Psoas muscle (tissue), 8 donors: ENCODE results near the gene RUNX2. TPM values are rescaled to one million over a fixed set of nuclear protein-coding genes. Genes with fewer than 3 reads are reported as not detected.

Source experiments
- ATAC-seq, 4 donors: fragments of 200-7000 bp; cut with Tn5 transposase; one replicate each; pipeline ENCODE4 v1.9.1; 2020; ENCODE audit warnings: moderate library complexity in 3 of 4, mild to moderate bottlenecking in 2 of 4
- DNase-seq, 2 donors: peaks; one replicate each; pipeline ENCODE4 v3.0.0-alpha.2; 2020
- H3K27ac ChIP-seq: fragments of 200-600 bp; one replicate; pipeline ENCODE4 v1.8.0; 2022
- H3K27me3 ChIP-seq, 3 donors: fragments of 200-600 bp in 1 of 3; one replicate each; pipeline versions ENCODE4 v1.6.1 to v1.8.0; 2013 to 2022; ENCODE audit warnings: low read length in 2 of 3, mild to moderate bottlenecking in 2 of 3, moderate library complexity in 1 of 3; ENCODE audit not compliant: insufficient read depth in 3 of 3
- H3K36me3 ChIP-seq, 2 donors: fragments of 200-600 bp in 1 of 2; one replicate each; pipeline versions ENCODE4 v1.6.1 to v1.8.0; 2013 to 2022; ENCODE audit warnings: low read depth in 1 of 2, mild to moderate bottlenecking in 1 of 2, moderate library complexity in 1 of 2; ENCODE audit not compliant: insufficient read depth in 1 of 2
- H3K4me1 ChIP-seq: fragments of 200-600 bp; one replicate; pipeline ENCODE4 v1.8.0; 2022
- H3K4me3 ChIP-seq: fragments of 200-600 bp; one replicate; pipeline ENCODE4 v1.8.0; 2022; ENCODE audit warnings: mild to moderate bottlenecking
- H3K9me3 ChIP-seq: fragments of 200-600 bp; one replicate; pipeline ENCODE4 v1.8.0; 2022
- WGBS, 3 donors: extraction: QIAGEN DNeasy Blood & Tissue Kit; methylation state at CpG; one replicate each; pipeline versions ENCODE4 v1.1.6 to v1.1.7; 2013; 5-methylcytosine and 5-hydroxymethylcytosine counted together
- intact Hi-C, 2 donors: fragments of 100-400 bp; cut with DNase I; formaldehyde crosslinking; loops; one replicate each; pipeline versions ENCODE4 v1.11.0 to v1.14.2; 2022
- polyA plus RNA-seq, 3 donors: library from polyadenylated mRNA; stranded (reverse); fragments of 200-250 nt; gene quantifications; one replicate each; pipeline ENCODE4 v1.2.3, GENCODE V29; 2013
- total RNA-seq, 4 donors: library from RNA; stranded (reverse); fragmentation: NEBNext Ultra II Directional in 2 of 4; extraction: Animal tissue kit (Norgen Biotek cat#: 25700) in 2 of 4; gene quantifications; one replicate each; pipeline versions ENCODE4 v1.2.1 to v1.2.4, GENCODE V29; 2021 to 2023
- TF ChIP-seq, protein P1 (sequence below): fragments of 200-600 bp; IDR thresholded peaks from one replicate; pipeline ENCODE4 v1.8.0; 2022; ENCODE audit warnings: antibody characterized with exemption
- donor health status: healthy with polysubstance abuse.
- donor health status: DM: no; HTN: no; CAD: no; lungs with moderate emphysema.
- donor health status: Bipolar disorder and iron deficiency.
- donor health status: healthy.
- donor health status: DM: yes; HTN: yes; CAD: no.
- donor health status: DM: no; HTN: no; CAD: no.
- donor health status: DM: no; HTN: no; CAD: no.
- donor health status: DM: yes; HTN: yes; CAD: no.

Gene RUNX2
- total and polyA plus RNA-seq, 7 donors = 0.07 to 0.69 (median 0.21) TPM

DNA sequence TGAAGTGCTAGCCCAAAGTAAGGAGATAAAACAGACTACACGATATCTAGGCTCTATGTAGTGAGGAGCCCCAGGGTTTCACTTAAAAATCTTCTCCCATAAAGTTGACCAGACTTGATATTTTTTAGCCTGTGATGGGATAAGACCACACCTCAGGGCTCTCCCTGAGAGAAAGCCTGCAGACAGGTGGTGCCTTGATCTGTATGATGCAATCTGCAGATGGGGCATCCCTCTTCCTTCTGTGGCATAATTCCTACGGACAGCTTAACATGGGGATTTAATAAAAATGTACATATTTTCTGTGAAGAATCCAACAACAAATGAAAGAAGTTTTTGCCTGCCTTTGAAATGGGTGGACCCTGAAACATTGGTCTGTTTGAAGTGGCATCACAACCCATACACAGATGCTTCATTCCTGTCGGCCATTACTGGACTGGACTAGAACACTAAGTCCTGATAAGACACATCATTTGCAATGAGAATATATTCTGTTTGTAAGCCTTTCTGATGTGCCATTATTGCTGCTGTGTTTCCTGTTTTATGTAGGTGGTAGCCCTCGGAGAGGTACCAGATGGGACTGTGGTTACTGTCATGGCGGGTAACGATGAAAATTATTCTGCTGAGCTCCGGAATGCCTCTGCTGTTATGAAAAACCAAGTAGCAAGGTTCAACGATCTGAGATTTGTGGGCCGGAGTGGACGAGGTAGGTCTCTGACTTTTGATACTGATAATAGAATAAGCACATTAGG lies 103.4 kb downstream of the RUNX2 start:
- Histone ChIP-seq H3K27me3 (no peaks in the 10 kb centered on the region), H3K36me3 (no peaks in the 10 kb centered on the region), H3K4me3 (no peak overlapping the region), H3K4me1 (no peaks in the 10 kb centered on the region), H3K9me3 (no peaks in the 10 kb centered on the region), H3K27ac (no peak overlapping the region)
- WGBS, 3 donors = 85 to 87% (median 86%) methylated on average over 10 of the region's 10 CpGs
- ATAC-seq (no peak), DNase-seq (no peak)
- TF ChIP-seq, protein P1, sequence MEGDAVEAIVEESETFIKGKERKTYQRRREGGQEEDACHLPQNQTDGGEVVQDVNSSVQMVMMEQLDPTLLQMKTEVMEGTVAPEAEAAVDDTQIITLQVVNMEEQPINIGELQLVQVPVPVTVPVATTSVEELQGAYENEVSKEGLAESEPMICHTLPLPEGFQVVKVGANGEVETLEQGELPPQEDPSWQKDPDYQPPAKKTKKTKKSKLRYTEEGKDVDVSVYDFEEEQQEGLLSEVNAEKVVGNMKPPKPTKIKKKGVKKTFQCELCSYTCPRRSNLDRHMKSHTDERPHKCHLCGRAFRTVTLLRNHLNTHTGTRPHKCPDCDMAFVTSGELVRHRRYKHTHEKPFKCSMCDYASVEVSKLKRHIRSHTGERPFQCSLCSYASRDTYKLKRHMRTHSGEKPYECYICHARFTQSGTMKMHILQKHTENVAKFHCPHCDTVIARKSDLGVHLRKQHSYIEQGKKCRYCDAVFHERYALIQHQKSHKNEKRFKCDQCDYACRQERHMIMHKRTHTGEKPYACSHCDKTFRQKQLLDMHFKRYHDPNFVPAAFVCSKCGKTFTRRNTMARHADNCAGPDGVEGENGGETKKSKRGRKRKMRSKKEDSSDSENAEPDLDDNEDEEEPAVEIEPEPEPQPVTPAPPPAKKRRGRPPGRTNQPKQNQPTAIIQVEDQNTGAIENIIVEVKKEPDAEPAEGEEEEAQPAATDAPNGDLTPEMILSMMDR = no peak
- intact Hi-C loops = no loop called here

DNA sequence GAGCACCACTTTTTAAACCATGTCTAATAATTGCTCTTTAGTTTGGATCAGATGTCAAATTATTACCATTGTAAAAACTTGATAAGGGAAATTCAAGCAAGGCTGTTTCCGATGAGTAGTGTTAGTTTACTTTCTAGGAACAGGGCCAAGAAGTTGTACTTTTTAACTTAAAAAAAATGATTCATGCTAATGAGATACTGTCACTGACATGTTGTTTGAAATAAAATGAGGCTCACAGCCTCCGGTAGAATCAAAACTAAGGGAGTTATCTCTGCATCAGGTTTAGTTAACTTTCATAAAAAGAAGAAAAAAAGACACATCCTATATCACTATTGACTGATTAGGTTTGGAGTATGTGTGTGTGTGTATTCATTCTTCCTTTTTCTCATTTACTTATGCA lies 104.8 kb downstream of the RUNX2 start:
- WGBS, 3 donors = 41 to 53% (median 43%) methylated on average over 2 of the region's 2 CpGs
- DNase-seq (no peak), ATAC-seq (no peak)
- Histone ChIP-seq H3K4me3 (no peak overlapping the region), H3K27ac (no peak overlapping the region), H3K36me3 (no peaks in the 10 kb centered on the region), H3K9me3 (no peaks in the 10 kb centered on the region), H3K27me3 (no peaks in the 10 kb centered on the region), H3K4me1 (peaks cover 12% of the 10 kb centered on the region)
- TF ChIP-seq, protein P1 = no peak
- intact Hi-C loops = no loop called here

DNA sequence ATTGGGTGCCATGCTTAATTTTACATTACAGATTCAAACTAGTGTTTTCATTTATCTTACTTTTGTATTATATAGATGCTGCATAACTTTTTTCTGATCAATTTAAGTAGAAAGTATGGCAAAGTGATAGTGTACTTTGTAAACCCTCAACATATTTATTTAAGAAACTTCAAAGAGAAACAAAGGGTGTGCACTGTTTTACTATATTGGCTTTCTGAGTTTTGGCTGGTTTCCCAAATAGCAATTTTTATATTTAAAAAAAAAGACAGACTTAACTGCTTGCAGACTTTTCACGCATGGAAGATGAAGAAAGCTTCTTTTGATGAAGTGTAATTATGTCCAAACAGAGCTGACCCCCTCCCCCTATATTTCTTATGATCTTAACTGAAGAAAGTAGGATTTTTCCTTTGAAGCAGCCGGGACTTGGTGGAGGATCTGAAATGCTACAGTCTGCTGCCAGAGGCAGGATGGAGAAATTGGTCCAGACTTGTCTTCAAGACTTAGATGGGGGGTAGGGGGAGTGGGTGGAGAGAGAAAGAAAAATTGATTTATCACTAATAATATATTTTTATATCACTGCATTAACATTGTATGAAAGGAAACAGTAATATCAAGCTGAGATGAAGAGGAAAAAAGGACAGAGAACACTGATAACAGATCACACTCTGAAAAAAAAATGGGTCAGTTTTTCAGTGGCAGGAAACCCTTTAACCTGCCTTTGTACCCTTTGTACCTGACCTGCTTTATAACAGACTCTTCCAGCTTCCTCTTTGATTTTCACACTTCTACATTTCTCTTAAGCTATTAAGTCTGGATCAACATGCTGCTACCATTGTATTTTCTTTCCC lies 105.6 kb downstream of the RUNX2 start:
- no peaks in the 10 kb centered on the region for H3K9me3 ChIP-seq
- intact Hi-C loops = no loop called here
- H3K27ac ChIP-seq = no peak overlapping the region
- no peaks in the 10 kb centered on the region for H3K27me3 ChIP-seq
- H3K36me3 ChIP-seq = no peaks in the 10 kb centered on the region
- ATAC-seq (no peak), DNase-seq (no peak)
- H3K4me3 ChIP-seq = no peak overlapping the region
- peaks cover 12% of the 10 kb centered on the region for H3K4me1 ChIP-seq
- WGBS, 3 donors = 73 to 80% (median 79%) methylated on average over 2 of the region's 2 CpGs
- TF ChIP-seq, protein P1 = no peak

DNA sequence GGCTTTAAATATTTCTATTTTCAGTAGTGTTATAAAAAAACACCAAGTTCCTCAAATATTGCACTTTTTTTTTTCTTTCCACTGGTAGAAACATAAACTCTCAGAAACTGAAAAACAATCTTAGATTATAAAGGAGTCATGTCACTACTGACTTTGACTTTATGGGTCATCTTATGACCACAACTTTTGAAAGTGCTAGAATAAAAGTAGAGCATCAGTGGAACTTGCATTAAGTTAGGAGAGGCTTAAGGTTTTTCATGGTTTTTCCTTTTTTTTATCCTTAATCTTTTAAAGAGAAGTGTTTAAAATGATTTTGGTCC lies 106.2 kb downstream of the RUNX2 start:
- H3K27me3 ChIP-seq = no peaks in the 10 kb centered on the region
- no peak overlapping the region for H3K27ac ChIP-seq
- TF ChIP-seq, protein P1 = no peak
- H3K36me3 ChIP-seq = no peaks in the 10 kb centered on the region
- ATAC-seq = no peak
- DNase-seq = no peak
- intact Hi-C loops = no loop called here
- peaks cover 12% of the 10 kb centered on the region for H3K4me1 ChIP-seq
- no peak overlapping the region for H3K4me3 ChIP-seq
- H3K9me3 ChIP-seq = no peaks in the 10 kb centered on the region
